HCT116 (cell line): Measurements from ENCODE around the gene MAST4. TPM values are rescaled to one million over a fixed set of nuclear protein-coding genes. Genes with fewer than 3 reads are reported as not detected.

Source experiments
- ATAC-seq: fragments of 200-7000 bp; cut with Tn5 transposase; 2 replicates; pipeline ENCODE4 v1.9.1; 2020; ENCODE audit warnings: mild to moderate bottlenecking, moderate library complexity
- BruUV-seq: library from RNA; stranded (reverse); fragments of 400-500 nt; replicated peaks from 2 replicates; lab custom pipeline; 2021; lab: Mats Ljungman, UMichigan
- CTCF ChIA-PET: fragments of 300-600 bp; sonication (Branson Sonifier 250); formaldehyde crosslinking; loops from one replicate; lab custom pipeline; 2021; ENCODE audit warnings: antibody characterized with exemption; lab: Charles Lee
- POLR2A ChIA-PET: fragments of 300-600, 350-600 bp; sonication (Branson Sonifier 250); formaldehyde crosslinking; loops from one replicate; lab custom pipeline; 2021; ENCODE audit warnings: antibody characterized with exemption; lab: Charles Lee
- RAD21 ChIA-PET, 2 experiments: fragments of 300-600 bp; sonication (Branson Sonifier 250); formaldehyde crosslinking; loops; one replicate each; lab custom pipeline; 2023; ENCODE audit warnings: low total read pairs in 2 of 2; ENCODE audit not compliant: uncharacterized antibody in 2 of 2, unreplicated experiment in 2 of 2, low non-redundant PET in 1 of 2; lab: Charles Lee
- DNase-seq: peaks from one replicate; pipeline ENCODE4 v3.0.0-alpha.2; 2010; ENCODE audit warnings: low read depth, low spot score
- H2AFZ ChIP-seq: fragments of 200-600 bp; shearing (Covaris generic), sonication (generic); 2 replicates; pipeline ENCODE4 v1.6.1; 2017; ENCODE audit warnings: low read depth, mixed run types, mixed read lengths, antibody characterized with exemption, low read length; ENCODE audit not compliant: poor library complexity, severe bottlenecking
- H3K27ac ChIP-seq: 2 replicates; pipeline ENCODE4 v1.5.1; 2012; ENCODE audit warnings: low read depth, low read length
- H3K27me3 ChIP-seq: fragments of 200-600 bp; sonication (generic); 2 replicates; pipeline ENCODE4 v1.6.1; 2016; ENCODE audit warnings: mixed run types, low read length, mixed read lengths; ENCODE audit not compliant: insufficient read depth
- H3K36me3 ChIP-seq, 2 experiments: fragments of 200-500 bp in 1 of 2; fragments of 200-600 bp in 1 of 2; sonication (Bioruptor generic) in 1 of 2; sonication (generic) in 1 of 2; 2 replicates each; pipeline versions ENCODE4 v1.5.1 to v1.6.1; 2014 to 2016; ENCODE audit warnings: low read length in 2 of 2, inconsistent platforms in 1 of 2, mixed read lengths in 1 of 2, mixed run types in 1 of 2; ENCODE audit not compliant: insufficient read depth in 2 of 2, control insufficient read depth in 1 of 2
- H3K4me1 ChIP-seq, 2 experiments: fragments of 200-600 bp in 1 of 2; sonication (generic) in 1 of 2; 2 replicates each; pipeline versions ENCODE4 v1.5.1 to v1.6.1; 2012 to 2017; ENCODE audit warnings: low read length in 2 of 2, inconsistent platforms in 1 of 2, mild to moderate bottlenecking in 1 of 2, mixed read lengths in 1 of 2, mixed run types in 1 of 2, moderate library complexity in 1 of 2; ENCODE audit not compliant: insufficient read depth in 2 of 2, control insufficient read depth in 1 of 2
- H3K4me2 ChIP-seq: fragments of 200-600 bp; sonication (generic); 2 replicates; pipeline ENCODE4 v1.6.1; 2017; ENCODE audit warnings: mixed run types, low read length, mixed read lengths
- H3K4me3 ChIP-seq, 2 experiments: fragments of 200-600 bp in 1 of 2; sonication (generic) in 1 of 2; replicated peaks in 1 of 2; 2 replicates each; pipeline ENCODE4 v1.5.1; 2011 to 2016; ENCODE audit warnings: low read length in 2 of 2, control low read depth in 1 of 2, low read depth in 1 of 2, mild to moderate bottlenecking in 1 of 2, mixed read lengths in 1 of 2, mixed run types in 1 of 2
- H3K79me2 ChIP-seq: fragments of 200-600 bp; sonication (generic); 2 replicates; pipeline ENCODE4 v1.6.1; 2017; ENCODE audit warnings: mild to moderate bottlenecking, mixed run types, low read length, moderate library complexity, mixed read lengths; ENCODE audit not compliant: insufficient read depth
- H3K9ac ChIP-seq: fragments of 200-600 bp; sonication (generic); 2 replicates; pipeline ENCODE4 v1.6.1; 2016; ENCODE audit warnings: low read length, mixed read lengths
- H3K9me2 ChIP-seq: fragments of 200-600 bp; sonication (generic), shearing (Covaris generic); 2 replicates; pipeline ENCODE4 v1.6.1; 2017; ENCODE audit warnings: mixed run types, mild to moderate bottlenecking, moderate library complexity; ENCODE audit not compliant: insufficient read depth
- H3K9me3 ChIP-seq, 2 experiments: fragments of 200-500 bp in 1 of 2; fragments of 200-600 bp in 1 of 2; sonication (Bioruptor generic) in 1 of 2; sonication (generic) in 1 of 2; 2 replicates each; pipeline ENCODE4 v1.6.1; 2014 to 2017; ENCODE audit warnings: low read length in 2 of 2, mixed read lengths in 2 of 2, inconsistent platforms in 1 of 2, low read depth in 1 of 2, mild to moderate bottlenecking in 1 of 2, mixed run types in 1 of 2, moderate library complexity in 1 of 2; ENCODE audit not compliant: control insufficient read depth in 1 of 2, insufficient read depth in 1 of 2
- H4K20me1 ChIP-seq: fragments of 200-600 bp; sonication (generic), shearing (Covaris generic); 2 replicates; pipeline ENCODE4 v1.6.1; 2017; ENCODE audit warnings: mixed run types, mild to moderate bottlenecking, moderate library complexity; ENCODE audit not compliant: insufficient read depth
- CEBPB ChIP-seq: IDR thresholded peaks from 2 replicates; pipeline ENCODE4 v1.6.1; 2012; ENCODE audit warnings: low read depth
- EGR1 ChIP-seq: IDR thresholded peaks from 2 replicates; pipeline ENCODE4 v1.6.1; 2012; ENCODE audit warnings: low read depth
- ELF1 ChIP-seq: IDR thresholded peaks from 2 replicates; pipeline ENCODE4 v1.6.1; 2012; ENCODE audit warnings: low read depth, borderline replicate concordance
- FOSL1 ChIP-seq: IDR thresholded peaks from 2 replicates; pipeline ENCODE4 v1.6.1; 2012; ENCODE audit warnings: low read depth
- POLR2AphosphoS5 ChIP-seq: IDR thresholded peaks from 2 replicates; pipeline ENCODE4 v1.6.1; 2011; ENCODE audit warnings: mild to moderate bottlenecking, low read depth, low read length, moderate library complexity
- RAD21 ChIP-seq: IDR thresholded peaks from 2 replicates; pipeline ENCODE4 v1.6.1; 2012; ENCODE audit warnings: low read depth, mild to moderate bottlenecking
- SIN3A ChIP-seq: IDR thresholded peaks from 2 replicates; pipeline ENCODE4 v1.6.1; 2012; ENCODE audit warnings: low read depth
- SP1 ChIP-seq: IDR thresholded peaks from 2 replicates; pipeline ENCODE4 v1.6.1; 2012; ENCODE audit warnings: low read depth
- SRF ChIP-seq: IDR thresholded peaks from 2 replicates; pipeline ENCODE4 v1.6.1; 2012; ENCODE audit warnings: low read depth
- TCF7L2 ChIP-seq: IDR thresholded peaks from 2 replicates; pipeline ENCODE4 v1.7.0; 2011; ENCODE audit warnings: borderline replicate concordance, inconsistent platforms; ENCODE audit not compliant: insufficient read depth, insufficient read length; ENCODE audit errors: extremely low read depth
- YY1 ChIP-seq: IDR thresholded peaks from 2 replicates; pipeline ENCODE4 v1.6.1; 2011; ENCODE audit warnings: low read length, low read depth, moderate library complexity, mild to moderate bottlenecking; ENCODE audit not compliant: insufficient replicate concordance; ENCODE audit errors: extremely low read depth
- ZFX ChIP-seq: fragments of 450-650 bp; IDR thresholded peaks from 2 replicates; pipeline ENCODE4 v1.6.1; 2017
- ZNF274 ChIP-seq: fragments of 200-500 bp; sonication (Bioruptor generic); IDR thresholded peaks from 2 replicates; pipeline ENCODE4 v1.6.1; 2014; ENCODE audit warnings: mild to moderate bottlenecking, low read depth, low read length, inconsistent platforms
- intact Hi-C: fragments of 100-400 bp; cut with micrococcal nuclease; formaldehyde crosslinking; loops from 2 replicates; pipeline ENCODE4 v1.10.0; 2022
- total RNA-seq: library from RNA; stranded (reverse); gene quantifications from one replicate; pipeline ENCODE4 v1.2.1, GENCODE V29; 2021; ENCODE audit not compliant: unreplicated experiment
- TF ChIP-seq, protein P1 (sequence below): IDR thresholded peaks from 2 replicates; pipeline ENCODE4 v1.6.1; 2012; ENCODE audit warnings: low read depth
- TF ChIP-seq, protein P2 (sequence below): IDR thresholded peaks from 2 replicates; pipeline ENCODE4 v1.6.1; 2011; ENCODE audit warnings: mild to moderate bottlenecking, low read length, moderate library complexity; ENCODE audit not compliant: insufficient replicate concordance; ENCODE audit errors: extremely low read depth
- TF ChIP-seq, protein P3 (sequence below): IDR thresholded peaks from 2 replicates; pipeline ENCODE4 v1.6.1; 2012

The MAST4 gene
- total RNA-seq, 1 experiment from 2014 or later, result 1.1 TPM

DNA sequence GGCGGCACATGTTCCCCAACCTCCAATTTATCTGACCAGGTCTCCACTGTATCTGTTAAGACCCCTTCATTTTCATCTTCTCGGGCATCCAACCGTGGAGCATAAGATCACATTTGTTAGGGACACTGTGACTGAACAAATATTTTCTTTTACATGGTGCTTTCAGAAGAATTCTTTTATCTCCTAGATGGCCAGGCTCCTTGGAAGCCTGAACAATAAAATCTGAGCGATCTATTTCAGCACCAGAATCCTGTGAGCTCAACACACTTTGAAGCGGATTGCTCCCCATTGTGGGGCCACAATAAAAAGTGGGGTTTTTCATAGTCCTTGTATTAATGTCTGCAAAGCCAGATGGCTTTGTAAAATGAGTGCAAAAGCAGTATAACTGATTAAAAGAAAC lies 326.7 kb downstream of the MAST4 start:
- H3K4me2 ChIP-seq, result no peak overlapping the region
- no peak overlapping the region for H3K4me3 ChIP-seq
- no peak overlapping the region for H3K9ac ChIP-seq
- ChIA-PET POLR2A (no interaction called here), RAD21 (no interaction called here), CTCF (no interaction called here)
- H4K20me1 ChIP-seq, result no peaks in the 10 kb centered on the region
- no peaks in the 10 kb centered on the region for H3K9me3 ChIP-seq
- TF ChIP-seq ELF1, result no peak
- TF ChIP-seq SRF, result no peak
- TF ChIP-seq, protein P1, sequence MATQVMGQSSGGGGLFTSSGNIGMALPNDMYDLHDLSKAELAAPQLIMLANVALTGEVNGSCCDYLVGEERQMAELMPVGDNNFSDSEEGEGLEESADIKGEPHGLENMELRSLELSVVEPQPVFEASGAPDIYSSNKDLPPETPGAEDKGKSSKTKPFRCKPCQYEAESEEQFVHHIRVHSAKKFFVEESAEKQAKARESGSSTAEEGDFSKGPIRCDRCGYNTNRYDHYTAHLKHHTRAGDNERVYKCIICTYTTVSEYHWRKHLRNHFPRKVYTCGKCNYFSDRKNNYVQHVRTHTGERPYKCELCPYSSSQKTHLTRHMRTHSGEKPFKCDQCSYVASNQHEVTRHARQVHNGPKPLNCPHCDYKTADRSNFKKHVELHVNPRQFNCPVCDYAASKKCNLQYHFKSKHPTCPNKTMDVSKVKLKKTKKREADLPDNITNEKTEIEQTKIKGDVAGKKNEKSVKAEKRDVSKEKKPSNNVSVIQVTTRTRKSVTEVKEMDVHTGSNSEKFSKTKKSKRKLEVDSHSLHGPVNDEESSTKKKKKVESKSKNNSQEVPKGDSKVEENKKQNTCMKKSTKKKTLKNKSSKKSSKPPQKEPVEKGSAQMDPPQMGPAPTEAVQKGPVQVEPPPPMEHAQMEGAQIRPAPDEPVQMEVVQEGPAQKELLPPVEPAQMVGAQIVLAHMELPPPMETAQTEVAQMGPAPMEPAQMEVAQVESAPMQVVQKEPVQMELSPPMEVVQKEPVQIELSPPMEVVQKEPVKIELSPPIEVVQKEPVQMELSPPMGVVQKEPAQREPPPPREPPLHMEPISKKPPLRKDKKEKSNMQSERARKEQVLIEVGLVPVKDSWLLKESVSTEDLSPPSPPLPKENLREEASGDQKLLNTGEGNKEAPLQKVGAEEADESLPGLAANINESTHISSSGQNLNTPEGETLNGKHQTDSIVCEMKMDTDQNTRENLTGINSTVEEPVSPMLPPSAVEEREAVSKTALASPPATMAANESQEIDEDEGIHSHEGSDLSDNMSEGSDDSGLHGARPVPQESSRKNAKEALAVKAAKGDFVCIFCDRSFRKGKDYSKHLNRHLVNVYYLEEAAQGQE, result no peak
- TF ChIP-seq FOSL1, result no peak
- TF ChIP-seq, protein P2, sequence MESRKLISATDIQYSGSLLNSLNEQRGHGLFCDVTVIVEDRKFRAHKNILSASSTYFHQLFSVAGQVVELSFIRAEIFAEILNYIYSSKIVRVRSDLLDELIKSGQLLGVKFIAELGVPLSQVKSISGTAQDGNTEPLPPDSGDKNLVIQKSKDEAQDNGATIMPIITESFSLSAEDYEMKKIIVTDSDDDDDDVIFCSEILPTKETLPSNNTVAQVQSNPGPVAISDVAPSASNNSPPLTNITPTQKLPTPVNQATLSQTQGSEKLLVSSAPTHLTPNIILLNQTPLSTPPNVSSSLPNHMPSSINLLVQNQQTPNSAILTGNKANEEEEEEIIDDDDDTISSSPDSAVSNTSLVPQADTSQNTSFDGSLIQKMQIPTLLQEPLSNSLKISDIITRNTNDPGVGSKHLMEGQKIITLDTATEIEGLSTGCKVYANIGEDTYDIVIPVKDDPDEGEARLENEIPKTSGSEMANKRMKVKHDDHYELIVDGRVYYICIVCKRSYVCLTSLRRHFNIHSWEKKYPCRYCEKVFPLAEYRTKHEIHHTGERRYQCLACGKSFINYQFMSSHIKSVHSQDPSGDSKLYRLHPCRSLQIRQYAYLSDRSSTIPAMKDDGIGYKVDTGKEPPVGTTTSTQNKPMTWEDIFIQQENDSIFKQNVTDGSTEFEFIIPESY, result no peak
- TF ChIP-seq, protein P3, sequence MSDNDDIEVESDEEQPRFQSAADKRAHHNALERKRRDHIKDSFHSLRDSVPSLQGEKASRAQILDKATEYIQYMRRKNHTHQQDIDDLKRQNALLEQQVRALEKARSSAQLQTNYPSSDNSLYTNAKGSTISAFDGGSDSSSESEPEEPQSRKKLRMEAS, result no peak
- TF ChIP-seq ZFX, result no peak
- no peak for TF ChIP-seq TCF7L2
- TF ChIP-seq EGR1, result no peak
- TF ChIP-seq SP1, result no peak
- TF ChIP-seq CEBPB, result no peak
- TF ChIP-seq POLR2AphosphoS5, result no peak
- no peak for TF ChIP-seq YY1
- TF ChIP-seq RAD21, result no peak
- no peak for TF ChIP-seq SIN3A
- TF ChIP-seq ZNF274, result no peak
- no TSS peak for BruUV-seq
- no peaks in the 10 kb centered on the region for H3K36me3 ChIP-seq
- DNase-seq, result no peak
- H3K4me1 ChIP-seq, result no peaks in the 10 kb centered on the region
- no peaks in the 10 kb centered on the region for H3K9me2 ChIP-seq
- no peak for ATAC-seq
- no peak overlapping the region for H3K27ac ChIP-seq
- intact Hi-C loops, result no loop called here
- H3K79me2 ChIP-seq, result no peaks in the 10 kb centered on the region
- no peak overlapping the region for H2AFZ ChIP-seq
- peaks cover 7% of the 10 kb centered on the region; the same call in 1 of the 2 replicates for H3K27me3 ChIP-seq
